H54 (cell line): ENCODE results near the gene TLL2.

ENCODE experiments used
- DNase-seq: peaks from one replicate; pipeline ENCODE4 v3.0.0; 2011; ENCODE audit warnings: low spot score, mixed read lengths; ENCODE audit not compliant: insufficient read length
- FAIRE-seq: peaks from 3 replicates; lab custom pipeline; 2011; peaks lifted over from hg19 to GRCh38; lab: Jason Lieb, UNC
- POLR2A ChIP-seq: IDR thresholded peaks from 2 replicates; pipeline ENCODE4 v1.6.1; 2011; ENCODE audit warnings: low read depth, mild to moderate bottlenecking, low read length

Gene TLL2

DNA sequence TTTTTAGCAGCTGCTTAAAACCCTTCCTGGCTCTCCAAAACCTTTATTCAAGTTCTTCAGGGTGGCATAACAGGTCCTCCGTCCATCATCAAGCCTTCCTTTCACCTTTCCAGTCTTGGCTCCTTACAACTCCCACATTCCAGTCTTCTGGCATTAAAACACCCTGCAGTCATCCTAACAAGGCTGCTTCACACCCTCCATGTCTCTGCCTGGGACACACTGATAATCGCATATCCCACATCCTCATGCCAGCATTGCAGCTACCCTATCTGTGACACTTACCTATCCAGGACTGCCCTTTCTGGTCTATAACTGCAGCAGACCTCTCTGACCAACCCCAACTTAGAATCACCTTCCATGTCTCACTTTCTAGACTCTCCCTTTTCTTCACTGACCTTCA, 2.6 kb upstream of the TLL2 start:
- no peak for TF ChIP-seq POLR2A
- FAIRE-seq (no peak), DNase-seq (no peak)

DNA sequence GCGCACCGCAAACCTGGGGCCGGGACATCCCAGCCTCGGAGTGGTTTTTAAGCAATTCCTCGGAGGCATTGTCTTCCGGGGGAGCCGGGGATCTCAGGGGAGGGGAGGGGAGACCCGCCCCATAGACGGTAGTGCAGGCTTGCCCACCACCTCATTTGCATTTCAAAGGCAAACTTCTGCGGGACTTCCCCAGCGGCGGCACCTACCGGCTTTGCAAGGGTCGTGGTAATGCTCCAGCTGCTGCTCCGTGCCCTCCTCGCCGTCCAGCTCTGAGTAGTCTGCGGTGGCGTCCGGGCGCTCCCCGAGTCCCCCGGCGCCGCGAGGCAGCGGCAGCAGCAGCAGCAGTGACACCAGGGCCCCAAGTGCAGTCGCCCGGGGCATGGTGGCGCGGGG, 425 bp downstream of the TLL2 start:
- DNase-seq (no peak), FAIRE-seq (no peak)
- no peak for TF ChIP-seq POLR2A

DNA sequence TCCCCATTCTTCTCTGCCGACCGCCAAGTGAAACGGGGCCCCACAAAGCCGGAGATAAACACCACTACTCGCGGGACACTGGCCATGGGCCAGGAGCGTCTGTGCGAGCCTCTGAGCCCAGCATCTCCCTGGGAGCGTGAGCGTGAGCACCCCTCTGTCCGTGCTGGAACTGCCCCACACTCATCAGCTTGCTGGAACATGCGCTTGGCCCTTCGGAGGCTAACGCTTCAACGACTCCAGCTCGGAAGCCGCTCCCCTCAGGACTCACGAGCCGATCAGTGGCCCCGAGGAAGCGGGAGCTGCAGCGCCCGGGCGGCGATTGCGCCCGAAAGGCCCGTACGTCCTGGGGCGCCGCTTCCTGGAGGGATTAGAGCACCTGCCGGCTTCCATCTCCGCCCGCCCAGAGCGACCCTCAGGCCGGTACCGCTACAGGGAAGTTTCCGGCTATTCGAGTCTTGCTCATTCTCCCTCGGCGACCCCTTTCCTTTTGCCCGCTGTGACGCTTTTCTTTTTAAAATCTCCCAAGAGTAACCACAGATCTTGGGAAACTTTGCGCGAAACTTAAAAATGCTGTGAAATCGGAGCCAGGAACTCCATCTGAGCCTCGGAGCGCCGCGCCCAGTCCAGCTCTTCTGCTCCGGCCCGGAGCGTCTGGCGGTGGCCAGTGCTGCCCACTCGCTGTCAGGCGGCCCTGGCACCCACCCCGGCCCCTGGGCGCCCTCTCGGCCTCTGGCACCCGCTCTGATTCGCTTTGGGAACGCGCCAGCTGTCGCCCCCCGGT, 1.0 kb downstream of the TLL2 start:
- DNase-seq: no peak

DNA sequence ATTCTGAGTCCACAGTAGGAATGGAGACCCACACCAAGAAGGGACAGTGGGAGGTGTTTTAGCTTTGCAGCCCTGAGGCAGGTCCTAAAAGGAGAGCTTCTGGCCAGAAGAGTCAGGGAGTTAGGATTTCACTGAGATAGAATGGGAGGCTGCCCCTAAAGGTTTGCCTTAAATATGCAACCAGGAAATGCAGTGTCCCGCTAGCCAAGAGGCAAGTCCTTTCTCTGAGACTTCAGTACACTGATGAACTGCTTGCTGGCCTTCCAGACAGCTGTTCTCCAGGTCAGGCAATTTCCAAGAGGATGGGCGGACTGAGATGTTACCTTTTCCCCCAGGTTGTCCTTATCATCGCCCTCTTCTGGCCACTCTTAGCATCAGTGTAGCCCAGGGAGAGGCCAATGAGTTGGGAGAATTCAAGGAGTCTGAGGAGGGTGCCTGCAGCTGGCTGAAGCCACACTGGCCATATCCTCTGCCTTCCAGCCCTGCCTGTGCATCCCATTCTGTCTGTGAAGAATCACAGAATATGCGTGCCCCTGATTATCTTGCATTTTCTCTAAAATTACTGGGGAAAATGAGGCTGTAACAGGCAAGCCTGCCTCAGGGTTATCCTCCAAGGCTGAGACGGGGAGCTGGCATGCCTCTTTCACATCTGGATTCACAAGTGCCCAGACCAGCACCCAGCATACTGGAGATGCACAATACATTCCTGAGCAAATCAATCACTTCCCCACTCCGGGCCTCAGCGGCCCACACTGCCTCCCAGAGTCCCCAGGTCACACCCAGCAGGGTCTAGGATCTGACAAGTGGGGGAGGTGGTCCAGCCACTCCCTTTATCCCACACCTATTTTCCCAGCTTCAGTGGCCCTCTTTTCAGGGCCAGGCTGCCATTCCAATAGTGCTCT, 2.4 kb downstream of the TLL2 start:
- peak; percentile 55 for DNase-seq
- TF ChIP-seq POLR2A: no peak
- FAIRE-seq: no peak

More for the DNA sequence above, 1.0 kb downstream of the TLL2 start:
- no peak for TF ChIP-seq POLR2A
- FAIRE-seq: no peak

DNA sequence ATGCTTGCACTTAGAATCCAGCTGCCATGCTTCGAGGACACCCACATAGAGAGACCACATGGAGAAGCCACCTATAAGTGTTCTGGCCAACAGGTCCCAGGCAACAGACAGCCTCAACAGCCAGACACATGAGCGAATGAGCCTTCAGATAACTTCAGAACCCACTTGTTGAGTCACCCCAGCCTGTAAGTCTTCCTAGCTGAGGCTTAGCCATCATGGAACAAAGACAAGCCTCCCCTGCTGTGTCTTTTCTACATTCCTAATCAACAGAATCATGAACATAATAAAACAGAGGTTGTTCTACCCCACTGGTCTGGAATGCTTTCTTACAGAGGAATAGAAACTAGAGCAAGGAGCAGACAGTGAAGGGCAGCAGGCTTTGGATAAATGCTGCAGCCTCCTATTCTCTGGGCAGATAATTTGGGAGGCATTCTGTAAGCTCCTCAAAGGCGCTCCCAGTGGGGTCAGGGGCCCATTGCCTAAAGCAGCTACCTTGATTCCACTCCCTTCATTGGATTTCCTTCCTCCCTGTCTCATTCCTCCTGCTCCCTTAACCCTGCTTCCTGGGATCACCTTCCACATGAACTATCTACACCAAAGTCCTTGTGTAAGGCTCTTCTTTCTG, 4.6 kb downstream of the TLL2 start:
- FAIRE-seq: peak; percentile 55
- DNase-seq: peak; percentile 77
- TF ChIP-seq POLR2A: no peak

DNA sequence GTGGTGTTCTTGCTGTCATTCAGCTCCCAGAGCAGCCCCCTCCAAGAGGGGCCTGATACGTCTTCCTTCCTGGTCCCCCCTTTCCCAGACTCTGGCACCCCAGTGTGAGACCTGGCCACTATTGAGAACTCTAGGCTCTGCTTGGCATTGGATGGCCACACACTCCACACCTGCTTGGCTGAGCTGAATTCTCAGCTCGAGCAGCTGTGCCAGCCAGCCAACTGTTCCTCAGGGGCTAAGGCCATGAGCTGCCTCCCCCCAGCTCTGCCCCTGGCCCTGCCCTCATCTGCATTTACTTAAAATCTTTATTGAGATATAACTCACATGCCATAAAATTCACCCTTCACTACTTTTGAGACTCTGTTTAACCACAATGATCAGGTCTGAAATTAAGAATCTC, 6.7 kb downstream of the TLL2 start:
- TF ChIP-seq POLR2A: no peak
- FAIRE-seq (no peak), DNase-seq (no peak)

DNA sequence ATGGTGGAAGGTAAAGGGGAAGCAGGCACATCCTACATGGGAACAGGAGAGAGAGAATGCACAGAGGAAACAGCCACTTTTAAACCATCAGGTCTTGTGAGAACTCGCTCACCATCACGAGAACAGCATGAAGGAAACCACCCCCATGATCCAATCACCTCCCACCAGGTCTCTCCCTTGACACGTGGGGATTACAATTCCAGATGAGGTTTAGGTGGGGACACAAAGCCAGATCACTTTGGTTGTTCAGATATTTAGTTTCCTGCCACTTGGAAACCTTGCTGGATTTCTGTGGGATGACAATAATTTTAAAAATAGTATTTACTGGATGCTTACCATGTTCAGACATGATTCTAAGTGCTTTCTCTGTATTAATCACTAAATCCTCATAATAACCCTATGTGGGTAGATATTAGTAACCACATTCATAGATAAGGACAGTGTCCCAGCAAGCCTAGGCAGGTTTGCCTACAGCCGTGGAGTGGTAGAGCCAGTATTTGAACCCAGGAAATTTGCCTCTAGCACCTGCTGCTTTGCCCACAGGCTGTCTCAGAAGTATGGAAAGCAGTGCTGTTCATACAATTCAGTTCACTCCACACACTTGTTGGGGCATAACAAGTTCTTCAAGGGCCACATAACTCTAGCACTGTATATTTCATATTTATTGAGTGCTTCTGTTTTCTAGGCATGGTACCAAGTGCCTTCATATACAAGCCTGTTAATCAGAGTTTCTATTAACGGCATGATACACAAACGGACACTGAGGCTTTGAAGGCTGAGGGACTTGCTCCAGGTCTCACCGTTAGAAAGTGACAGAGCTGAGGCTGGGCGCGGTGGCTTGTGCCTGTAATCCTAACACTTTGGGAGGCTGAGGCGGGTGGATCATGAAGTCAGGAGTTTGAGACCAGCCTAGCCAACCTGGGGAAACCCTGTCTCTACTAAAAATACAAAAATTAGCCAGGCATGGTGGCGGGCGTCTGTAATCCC, 8.3 kb downstream of the TLL2 start:
- DNase-seq (no peak), FAIRE-seq (no peak)
- no peak for TF ChIP-seq POLR2A

DNA sequence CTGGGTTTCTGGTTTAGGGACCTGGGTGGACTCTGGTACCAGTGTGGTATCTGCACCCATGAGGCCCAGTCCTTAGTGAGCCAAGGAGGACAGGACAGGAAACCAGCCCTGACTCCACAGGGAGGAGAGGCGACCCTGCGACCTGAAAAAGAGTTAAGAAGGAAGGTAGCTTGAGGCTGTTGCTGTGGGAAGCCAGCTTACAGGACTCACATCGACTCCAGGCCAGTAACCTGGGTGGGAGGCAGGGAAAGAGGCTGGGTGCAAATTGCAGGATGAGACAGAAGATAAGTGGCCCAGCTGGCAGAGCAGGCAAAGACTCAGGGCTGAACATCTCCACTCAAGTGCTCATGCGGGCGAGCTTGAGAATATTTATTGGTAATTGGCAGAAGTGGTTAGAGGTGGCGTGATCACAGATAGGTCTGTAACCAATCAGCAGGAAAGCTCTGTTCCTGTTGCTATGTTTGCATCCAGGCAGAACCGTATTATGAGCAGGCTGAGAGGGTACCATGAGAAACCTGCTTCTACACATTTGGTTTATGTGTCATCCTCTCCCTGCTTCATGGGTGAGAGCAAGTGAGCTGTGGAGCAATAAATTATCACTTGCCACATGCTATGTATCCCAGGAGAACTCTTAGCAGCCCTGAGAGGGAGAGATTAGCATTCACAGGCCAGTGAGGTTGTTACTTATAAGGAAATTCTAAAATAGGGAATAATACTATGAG, 11.0 kb downstream of the TLL2 start:
- FAIRE-seq: no peak
- TF ChIP-seq POLR2A: no peak
- DNase-seq: no peak

DNA sequence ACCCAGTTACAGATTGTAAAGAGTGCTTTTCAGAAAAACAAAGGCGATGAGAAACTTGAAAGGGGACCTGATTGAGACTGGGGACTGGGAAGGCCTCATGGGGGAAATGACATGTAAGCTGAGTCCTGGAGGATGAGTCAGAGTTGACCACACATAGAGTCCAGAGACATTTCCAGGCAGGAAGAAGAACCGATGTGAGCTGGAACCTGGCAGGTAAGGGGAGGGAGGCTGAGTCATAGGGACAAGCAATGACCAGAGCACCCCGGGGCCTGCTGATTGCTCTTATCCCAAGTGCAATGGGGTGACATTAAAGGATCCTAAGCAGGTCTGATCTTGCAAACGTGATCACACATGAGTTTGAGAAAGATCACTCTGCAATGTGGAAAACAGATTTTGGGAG, 11.7 kb downstream of the TLL2 start:
- TF ChIP-seq POLR2A: no peak
- DNase-seq (no peak), FAIRE-seq (no peak)

DNA sequence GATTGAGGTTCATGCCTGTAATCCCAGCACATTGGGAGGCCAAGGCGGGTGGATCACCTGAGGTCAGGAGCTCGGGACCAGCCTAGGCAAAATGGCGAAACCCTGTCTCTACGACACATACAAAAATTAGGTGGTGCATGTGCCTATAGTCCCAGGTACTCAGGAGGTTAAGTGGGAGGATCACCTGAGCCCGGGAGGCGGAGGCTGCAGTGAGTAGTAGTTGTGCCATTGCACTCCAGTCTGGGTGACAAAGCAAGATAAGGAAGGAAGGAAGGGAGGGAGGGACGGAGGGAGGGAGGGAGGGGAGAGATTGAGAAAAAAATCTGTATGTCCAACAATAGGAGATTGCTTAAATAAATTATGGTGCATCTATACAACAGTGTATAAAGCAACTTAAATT, 13.2 kb downstream of the TLL2 start:
- no peak for TF ChIP-seq POLR2A
- DNase-seq (no peak), FAIRE-seq (no peak)

DNA sequence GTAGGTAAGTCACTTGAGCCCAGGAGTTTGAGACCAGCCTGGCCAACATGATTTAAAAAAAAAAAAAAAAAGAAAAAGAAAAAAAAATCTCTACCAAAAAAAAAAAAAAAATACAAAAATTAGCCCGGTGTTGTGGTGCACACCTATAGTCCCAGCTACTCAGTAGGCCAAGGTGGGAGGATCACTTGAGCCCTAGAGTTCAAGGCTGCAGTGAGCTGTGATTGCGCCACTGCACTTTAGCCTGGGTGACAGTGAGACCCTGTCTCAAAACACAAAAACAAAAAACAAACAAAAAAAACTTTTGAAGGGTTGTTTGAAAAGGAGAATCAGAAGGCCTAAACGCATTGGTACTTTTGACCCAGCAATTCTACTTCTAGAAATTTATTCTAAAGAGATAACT, 13.7 kb downstream of the TLL2 start:
- no peak for DNase-seq
- no peak for TF ChIP-seq POLR2A
- no peak for FAIRE-seq

DNA sequence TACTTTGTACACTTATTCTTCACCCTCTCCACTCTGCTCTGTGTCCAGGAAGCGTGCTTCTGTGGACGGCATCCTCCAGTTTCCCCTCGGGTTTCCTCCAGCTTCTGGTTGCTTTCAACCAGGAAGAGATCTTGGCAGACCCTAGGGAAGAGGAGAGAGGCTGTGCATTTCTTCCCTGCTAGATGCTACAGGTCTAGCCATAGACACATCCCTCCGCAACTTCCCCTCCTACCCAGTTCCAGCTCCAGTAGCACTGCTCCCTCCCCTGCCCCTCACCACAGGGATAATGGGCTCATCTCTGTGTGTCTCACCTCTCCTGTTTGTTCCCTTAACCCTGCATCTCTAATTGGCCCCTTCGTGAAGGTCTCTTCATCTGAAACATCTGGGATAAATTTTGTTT, 16.3 kb downstream of the TLL2 start:
- no peak for TF ChIP-seq POLR2A
- FAIRE-seq: no peak
- no peak for DNase-seq
